Pancreas (tissue), 10 donors: Measurements from ENCODE around the gene MAP10. TPM values are rescaled to one million over a fixed set of nuclear protein-coding genes. Genes with fewer than 3 reads are reported as not detected.

Experiments used
- ATAC-seq, 4 donors: fragments of 200-7000 bp; cut with Tn5 transposase; one replicate each; pipeline versions ENCODE4 v1.8.0 to v1.9.1; 2020; ENCODE audit warnings: mild to moderate bottlenecking in 4 of 4, moderate library complexity in 4 of 4
- DNase-seq, 6 donors: peaks; one replicate each; pipeline ENCODE4 v3.0.0-alpha.2; 2020
- FAIRE-seq: peaks from 2 replicates; lab custom pipeline; 2012; peaks lifted over from hg19 to GRCh38; lab: Jason Lieb, UNC
- H3K27ac ChIP-seq, 4 donors: fragments of 200-600 bp; sonication (generic); 1 replicate in 3 of 4; 2 replicates in 1 of 4; pipeline versions ENCODE4 v1.5.0 to v1.8.0; 2020
- H3K27me3 ChIP-seq, 4 donors: fragments of 200-600 bp; one replicate each; pipeline ENCODE4 v1.8.0; 2021
- H3K36me3 ChIP-seq, 3 donors: fragments of 200-600 bp; sonication (generic) in 1 of 3; one replicate each; pipeline versions ENCODE4 v1.5.0 to v1.8.0; 2020 to 2021
- H3K4me1 ChIP-seq, 3 donors: fragments of 200-600 bp; one replicate each; pipeline ENCODE4 v1.8.0; 2021
- H3K4me3 ChIP-seq, 4 donors: fragments of 200-600 bp; sonication (generic) in 2 of 4; one replicate each; pipeline versions ENCODE4 v1.5.0 to v1.8.0; 2020 to 2021
- H3K9me3 ChIP-seq, 4 donors: fragments of 200-600 bp; one replicate each; pipeline ENCODE4 v1.8.0; 2021
- CTCF ChIP-seq, 4 donors: fragments of 200-600 bp; sonication (generic) in 3 of 4; IDR thresholded peaks; one replicate each; pipeline versions ENCODE4 v1.5.0 to v1.8.0; 2021; ENCODE audit warnings: antibody characterized with exemption in 4 of 4
- WGBS, 2 donors: extraction: QIAGEN DNeasy Blood & Tissue Kit; methylation state at CpG; one replicate each; pipeline ENCODE4 v1.1.7; 2013; 5-methylcytosine and 5-hydroxymethylcytosine counted together
- intact Hi-C, 3 donors: fragments of 100-400 bp; cut with DNase I; formaldehyde crosslinking; loops; one replicate each; pipeline versions ENCODE4 v1.11.1 to v1.14.2; 2022
- polyA plus RNA-seq, 2 donors: library from polyadenylated mRNA; stranded (reverse); fragments of 200-250 nt; gene quantifications; one replicate each; pipeline ENCODE4 v1.2.3, GENCODE V29; 2013
- total RNA-seq, 6 donors: library from RNA; stranded (reverse); fragmentation: NEBNext Ultra II Directional in 4 of 6; extraction: Animal tissue kit (Norgen Biotek cat#: 25700) in 4 of 6; gene quantifications; one replicate each; pipeline versions ENCODE4 v1.2.1 to v1.2.4, GENCODE V29; 2021 to 2023
- donor health status: healthy with polysubstance abuse.
- donor health status: DM: no; HTN: no; CAD: no; lungs with moderate emphysema.
- donor health status: DM: no; HTN: no; CAD: no.
- donor health status: control.
- donor health status: control.
- donor health status: Bipolar disorder and iron deficiency.
- donor health status: DM: yes; HTN: yes; CAD: no.
- donor health status: DM: no; HTN: no; CAD: no.
- donor health status: DM: no; HTN: no; CAD: no.
- donor health status: DM: yes; HTN: yes; CAD: no.

Gene MAP10
- total and polyA plus RNA-seq, 8 donors: 0.99 to 2.1 (median 1.9) TPM

- intact Hi-C loops: no loop called here
- no peaks in the 10 kb centered on the region for H3K36me3 ChIP-seq
- H3K27me3 ChIP-seq: no peaks in the 10 kb centered on the region
- no peak for FAIRE-seq
- no peak overlapping the region for H3K27ac ChIP-seq
- ATAC-seq: no peak
- 53 to 57% methylated on average over 6 of the region's 6 CpGs for WGBS, 2 donors
- no peak overlapping the region for H3K4me3 ChIP-seq
- H3K4me1 ChIP-seq: no peaks in the 10 kb centered on the region
- no peaks in the 10 kb centered on the region for H3K9me3 ChIP-seq
- TF ChIP-seq CTCF (IDR thresholded peaks at IDR 0.05): no peak
- DNase-seq: no peak
Observed at GRCh38 chr1:232797856-232798510, 7.2 kb upstream of the MAP10 start.

- Histone ChIP-seq H3K4me3 (no peak overlapping the region), H3K27ac (no peak overlapping the region), H3K27me3 (no peaks in the 10 kb centered on the region), H3K4me1 (no peaks in the 10 kb centered on the region), H3K36me3 (no peaks in the 10 kb centered on the region), H3K9me3 (no peaks in the 10 kb centered on the region)
- 96 to 100% methylated on average over 2 of the region's 2 CpGs for WGBS, 2 donors
- no peak for TF ChIP-seq CTCF (IDR thresholded peaks at IDR 0.05)
- ATAC-seq: no peak
- DNase-seq: no peak
- no peak for FAIRE-seq
- intact Hi-C loops: no loop called here
Observed at GRCh38 chr1:232798920-232799319, 6.3 kb upstream of the MAP10 start.

GRCh38 chr1:232806186-232806510 lies 932 bp downstream of the MAP10 start:
- H3K36me3 ChIP-seq: no peaks in the 10 kb centered on the region
- H3K4me1 ChIP-seq: peaks cover 5 to 10% (median 7%) of the 10 kb centered on the region in 3 donors
- FAIRE-seq (no peak), DNase-seq (no peak), ATAC-seq (peak in 2 of 4 donors; percentile 4 to 11)
- WGBS, 2 donors: 52 to 58% methylated on average over 3 of the region's 3 CpGs
- peak overlapping the region in 2 of 4 donors; percentile 71 to 72 for H3K4me3 ChIP-seq
- H3K27ac ChIP-seq: peak overlapping the region in 2 of 4 donors; percentile 65 to 78
- H3K9me3 ChIP-seq: no peaks in the 10 kb centered on the region
- no peaks in the 10 kb centered on the region for H3K27me3 ChIP-seq
- intact Hi-C loops: no loop called here
- TF ChIP-seq CTCF (IDR thresholded peaks at IDR 0.05): no peak

GRCh38 chr1:232810856-232811255 lies 5.6 kb downstream of the MAP10 start:
- H3K27ac ChIP-seq: no peak overlapping the region
- 80 to 89% methylated on average over 2 of the region's 2 CpGs for WGBS, 2 donors

More at GRCh38 chr1:232810856-232811255, 5.6 kb downstream of the MAP10 start:
- Histone ChIP-seq H3K9me3 (no peaks in the 10 kb centered on the region), H3K4me1 (peaks cover 0 to 4% (median 0%) of the 10 kb centered on the region in 3 donors), H3K36me3 (no peaks in the 10 kb centered on the region), H3K4me3 (no peak overlapping the region), H3K27me3 (no peaks in the 10 kb centered on the region)
- no peak for DNase-seq
- FAIRE-seq: no peak
- ATAC-seq: no peak
- no peak for TF ChIP-seq CTCF (IDR thresholded peaks at IDR 0.05)
- intact Hi-C loops: no loop called here
